ENCODE results near the gene PLEK. TPM values are rescaled to one million over a fixed set of nuclear protein-coding genes. Genes with fewer than 3 reads are reported as not detected.
A peak's percentile ranks its signal among the peaks of the same experiment; 100 is the strongest.

PLEK gene
- total and polyA plus RNA-seq, 2 of the 13 experiments (the other 11 are each of a cell fraction or from before 2014, with no cell fraction given), result not detected

DNA sequence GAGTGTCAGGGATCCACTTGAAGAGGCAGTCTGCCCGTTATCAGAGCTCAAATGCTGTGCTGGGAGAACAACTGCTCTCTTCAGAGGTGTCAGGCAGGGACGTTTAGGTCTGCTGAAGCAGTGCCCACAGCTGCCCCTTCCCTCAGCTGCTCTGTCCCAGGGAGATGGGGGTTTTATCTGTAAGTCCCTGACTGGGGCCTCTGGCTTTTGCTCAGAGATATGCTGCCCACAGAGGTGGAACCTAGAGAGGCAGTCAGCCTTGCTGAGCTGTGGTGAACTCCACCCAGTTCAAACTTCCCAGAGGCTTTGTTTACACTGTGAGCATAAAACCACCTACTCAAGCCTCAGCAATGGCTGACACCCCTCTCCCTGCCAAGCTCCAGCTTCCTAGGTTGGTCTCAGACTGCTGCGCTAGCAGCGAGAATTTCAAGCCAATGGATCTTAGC, 38.1 kb downstream of the PLEK start (continued):
- no peak for TF ChIP-seq FOXA1 (IDR thresholded peaks at IDR 0.05)
- TF ChIP-seq FOXA1 (CRISPR knock-in tag; IDR thresholded peaks at IDR 0.05), result peak; percentile 51

DNA sequence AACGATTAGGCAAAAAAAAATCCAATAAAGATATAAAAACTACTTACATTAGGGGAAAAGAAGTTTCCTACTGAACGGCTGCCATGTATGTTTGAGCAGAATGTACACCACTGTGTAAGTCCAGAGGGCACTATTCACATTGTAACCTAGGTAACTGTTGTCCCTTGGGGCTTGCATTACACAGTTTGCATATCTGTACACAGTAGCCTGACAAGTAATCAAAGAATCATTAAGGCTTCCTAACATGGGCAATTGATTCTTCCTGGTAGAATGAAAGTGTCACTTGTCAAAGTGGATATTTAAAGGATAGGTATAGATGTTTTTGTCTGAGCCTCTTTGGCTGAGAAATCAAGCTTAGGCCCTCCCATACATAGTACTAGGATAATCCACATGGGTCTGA, 39.1 kb downstream of the PLEK start:
- intact Hi-C loops (cut with micrococcal nuclease; ENCODE audit: unreplicated experiment), result no loop called here

More for the DNA sequence above, 39.1 kb downstream of the PLEK start:
- no peak for FAIRE-seq
- ChIA-PET POLR2A (no interaction called here), CTCF (ENCODE audit: low intra/inter-chr PET ratio, low total read pairs) (no interaction called here)
- no peak for TF ChIP-seq ZNF629 (CRISPR knock-in tag; conservative IDR thresholded peaks at IDR 0.05)
- no peak for TF ChIP-seq ZBTB1 (CRISPR knock-in tag; IDR thresholded peaks at IDR 0.05; ENCODE audit: borderline replicate concordance)
- TF ChIP-seq ZNF549 (CRISPR knock-in tag; IDR thresholded peaks at IDR 0.05), result no peak
- TF ChIP-seq PITX1 (CRISPR knock-in tag; IDR thresholded peaks at IDR 0.05), result no peak
- TF ChIP-seq MEF2D (CRISPR knock-in tag; IDR thresholded peaks at IDR 0.05), result no peak
- TF ChIP-seq ZNF607 (CRISPR knock-in tag; IDR thresholded peaks at IDR 0.05; ENCODE audit: borderline replicate concordance), result no peak
- no peak for TF ChIP-seq BRCA1 (CRISPR knock-in tag; IDR thresholded peaks at IDR 0.05)
- no peak for TF ChIP-seq KLF13 (CRISPR knock-in tag; IDR thresholded peaks at IDR 0.05)
- TF ChIP-seq CHCHD3 (CRISPR knock-in tag; IDR thresholded peaks at IDR 0.05), result no peak
- no peak for TF ChIP-seq CBX2 (IDR thresholded peaks at IDR 0.05; ENCODE audit: low read depth, low read length)
- TF ChIP-seq CBX2 (CRISPR knock-in tag; IDR thresholded peaks at IDR 0.05; ENCODE audit: low read depth), result no peak
- TF ChIP-seq, protein P1, sequence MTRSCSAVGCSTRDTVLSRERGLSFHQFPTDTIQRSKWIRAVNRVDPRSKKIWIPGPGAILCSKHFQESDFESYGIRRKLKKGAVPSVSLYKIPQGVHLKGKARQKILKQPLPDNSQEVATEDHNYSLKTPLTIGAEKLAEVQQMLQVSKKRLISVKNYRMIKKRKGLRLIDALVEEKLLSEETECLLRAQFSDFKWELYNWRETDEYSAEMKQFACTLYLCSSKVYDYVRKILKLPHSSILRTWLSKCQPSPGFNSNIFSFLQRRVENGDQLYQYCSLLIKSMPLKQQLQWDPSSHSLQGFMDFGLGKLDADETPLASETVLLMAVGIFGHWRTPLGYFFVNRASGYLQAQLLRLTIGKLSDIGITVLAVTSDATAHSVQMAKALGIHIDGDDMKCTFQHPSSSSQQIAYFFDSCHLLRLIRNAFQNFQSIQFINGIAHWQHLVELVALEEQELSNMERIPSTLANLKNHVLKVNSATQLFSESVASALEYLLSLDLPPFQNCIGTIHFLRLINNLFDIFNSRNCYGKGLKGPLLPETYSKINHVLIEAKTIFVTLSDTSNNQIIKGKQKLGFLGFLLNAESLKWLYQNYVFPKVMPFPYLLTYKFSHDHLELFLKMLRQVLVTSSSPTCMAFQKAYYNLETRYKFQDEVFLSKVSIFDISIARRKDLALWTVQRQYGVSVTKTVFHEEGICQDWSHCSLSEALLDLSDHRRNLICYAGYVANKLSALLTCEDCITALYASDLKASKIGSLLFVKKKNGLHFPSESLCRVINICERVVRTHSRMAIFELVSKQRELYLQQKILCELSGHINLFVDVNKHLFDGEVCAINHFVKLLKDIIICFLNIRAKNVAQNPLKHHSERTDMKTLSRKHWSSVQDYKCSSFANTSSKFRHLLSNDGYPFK (CRISPR knock-in tag; IDR thresholded peaks at IDR 0.05; ENCODE audit: borderline replicate concordance), result no peak
- TF ChIP-seq ZNF616 (CRISPR knock-in tag; IDR thresholded peaks at IDR 0.05; ENCODE audit: low read depth), result no peak
- no peak for TF ChIP-seq ZSCAN29 (CRISPR knock-in tag; conservative IDR thresholded peaks at IDR 0.05)
- TF ChIP-seq, protein P2, sequence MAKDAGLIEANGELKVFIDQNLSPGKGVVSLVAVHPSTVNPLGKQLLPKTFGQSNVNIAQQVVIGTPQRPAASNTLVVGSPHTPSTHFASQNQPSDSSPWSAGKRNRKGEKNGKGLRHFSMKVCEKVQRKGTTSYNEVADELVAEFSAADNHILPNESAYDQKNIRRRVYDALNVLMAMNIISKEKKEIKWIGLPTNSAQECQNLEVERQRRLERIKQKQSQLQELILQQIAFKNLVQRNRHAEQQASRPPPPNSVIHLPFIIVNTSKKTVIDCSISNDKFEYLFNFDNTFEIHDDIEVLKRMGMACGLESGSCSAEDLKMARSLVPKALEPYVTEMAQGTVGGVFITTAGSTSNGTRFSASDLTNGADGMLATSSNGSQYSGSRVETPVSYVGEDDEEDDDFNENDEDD (CRISPR knock-in tag; IDR thresholded peaks at IDR 0.05; ENCODE audit: borderline replicate concordance), result no peak
- no peak for TF ChIP-seq HES4 (CRISPR knock-in tag; IDR thresholded peaks at IDR 0.05; ENCODE audit: borderline replicate concordance)
- Histone ChIP-seq H3K4me2 (ENCODE audit: low read depth, low read length) (no peak overlapping the region), H3K9me3 (ENCODE audit: low read length) (no peaks in the 10 kb centered on the region), H3K36me3 (replicated peaks in 1 of 2; ENCODE audit: control insufficient read depth in 1 of 2, insufficient read depth in 2 of 2, low read length in 2 of 2) (no peaks in the 10 kb centered on the region), H4K20me1 (ENCODE audit: insufficient read depth, low read length) (no peaks in the 10 kb centered on the region), H3K27ac (ENCODE audit: extremely low read length, insufficient read depth, low read length) (no peak overlapping the region), H3K79me2 (ENCODE audit: insufficient read depth, low read length) (no peaks in the 10 kb centered on the region), H3K4me3 (replicated peaks in 1 of 3; ENCODE audit: insufficient read depth in 1 of 3, low read depth in 2 of 3, low read length in 3 of 3) (no peak overlapping the region), H3K9ac (ENCODE audit: insufficient read depth, low read depth, low read length) (no peak overlapping the region), H2AFZ (ENCODE audit: low read length) (no peak overlapping the region), H3K4me1 (ENCODE audit: insufficient read depth, low read length) (peaks cover 10% of the 10 kb centered on the region), H3K27me3 (ENCODE audit: control insufficient read depth in 1 of 2, insufficient read depth in 2 of 2, low read length in 2 of 2) (peaks cover 0 to 6% of the 10 kb centered on the region in 2 experiments; a peak in 1 of 5 replicates)
- ATAC-seq, result peak; percentile 63; the same call in 2 of the 3 replicates
- no TSS peak for BruUV-seq (replicated peaks)
- 27% methylated on average over 2 of the region's 2 CpGs for WGBS (ENCODE audit: low lambda C conversion rate)
- in situ Hi-C loops (cut with HindIII; ENCODE audit: extremely low pct_ligation_motif_present, low pct_unique_long_range_greater_than_20kb), result no loop called here
- DNase-seq (ENCODE audit: low spot score), result no peak

Measured in HepG2 (cell line).